Gastrocnemius medialis (tissue), 4 donors: ENCODE results near the gene CBX8. TPM values are rescaled to one million over a fixed set of nuclear protein-coding genes. Genes with fewer than 3 reads are reported as not detected.

Experiments
- ATAC-seq, 2 donors: fragments of 150-250 bp; one replicate each; pipeline ENCODE4 v1.9.1; 2016
- DNase-seq, 2 donors: peaks; one replicate each; pipeline ENCODE4 v3.0.0-alpha.2; 2019
- H3K27ac ChIP-seq, 4 donors: fragments of 200-600 bp; sonication (generic); 1 replicate in 1 of 4; 2 replicates in 3 of 4; pipeline ENCODE4 v1.5.1; 2016 to 2018; ENCODE audit warnings: mild to moderate bottlenecking in 2 of 4, moderate library complexity in 1 of 4
- H3K27me3 ChIP-seq, 3 donors: fragments of 200-600 bp; sonication (generic) in 2 of 3; 1 replicate in 1 of 3; 2 replicates in 2 of 3; pipeline versions ENCODE4 v1.5.1 to v1.6.0; 2016 to 2019; ENCODE audit warnings: mild to moderate bottlenecking in 1 of 3, moderate library complexity in 1 of 3
- H3K36me3 ChIP-seq, 2 donors: fragments of 200-600 bp; sonication (generic) in 1 of 2; one replicate each; pipeline ENCODE4 v1.5.1; 2017 to 2018
- H3K4me1 ChIP-seq, 2 donors: fragments of 200-600 bp; sonication (generic) in 1 of 2; one replicate each; pipeline ENCODE4 v1.5.1; 2016 to 2017; ENCODE audit warnings: mild to moderate bottlenecking in 2 of 2
- H3K4me3 ChIP-seq, 4 donors: fragments of 200-600 bp; sonication (generic) in 3 of 4; 1 replicate in 1 of 4; 2 replicates in 3 of 4; pipeline ENCODE4 v1.5.1; 2016 to 2019; ENCODE audit warnings: mild to moderate bottlenecking in 2 of 4
- H3K9me3 ChIP-seq, 3 donors: fragments of 200-600 bp; sonication (generic) in 2 of 3; 1 replicate in 1 of 3; 2 replicates in 2 of 3; pipeline ENCODE4 v1.5.1; 2016 to 2019
- POLR2A ChIP-seq, 2 donors: fragments of 450-650 bp; IDR thresholded peaks; one replicate each; pipeline ENCODE4 v1.6.1; 2017; ENCODE audit warnings: antibody characterized with exemption in 2 of 2, mild to moderate bottlenecking in 2 of 2, moderate library complexity in 2 of 2
- in situ Hi-C, 4 donors: fragments of 200-750 bp; cut with MboI; loops; one replicate each; pipeline versions ENCODE4 v1.15.0 to v1.8.0; 2017; ENCODE audit warnings: low sequenced_read_pairs in 4 of 4
- intact Hi-C: fragments of 100-400 bp; cut with DNase I; formaldehyde crosslinking; loops from one replicate; pipeline ENCODE4 v1.15.1; 2023; ENCODE audit warnings: low total_unique reads
- total RNA-seq, 4 donors: library from RNA; depleted of rRNA; stranded (reverse); fragments of >200 nt; gene quantifications; one replicate each; pipeline versions ENCODE4 v1.1.0 to v1.2.3, GENCODE V29; 2016
- TF ChIP-seq, protein P1 (sequence below), 5 experiments: fragments of 450-650 bp in 3 of 5; fragments of 200-600 bp in 2 of 5; sonication (generic) in 2 of 5; IDR thresholded peaks in 4 of 5; conservative IDR thresholded peaks in 1 of 5; 1 replicate in 4 of 5; 2 replicates in 1 of 5; pipeline ENCODE4 v1.5.1; 2016 to 2019; ENCODE audit warnings: antibody characterized with exemption in 5 of 5, mild to moderate bottlenecking in 3 of 5, moderate library complexity in 3 of 5

The CBX8 gene
- total RNA-seq, 4 donors from 2014 or later: 0.18 to 0.94 (median 0.49) TPM; not detected in 1

DNA sequence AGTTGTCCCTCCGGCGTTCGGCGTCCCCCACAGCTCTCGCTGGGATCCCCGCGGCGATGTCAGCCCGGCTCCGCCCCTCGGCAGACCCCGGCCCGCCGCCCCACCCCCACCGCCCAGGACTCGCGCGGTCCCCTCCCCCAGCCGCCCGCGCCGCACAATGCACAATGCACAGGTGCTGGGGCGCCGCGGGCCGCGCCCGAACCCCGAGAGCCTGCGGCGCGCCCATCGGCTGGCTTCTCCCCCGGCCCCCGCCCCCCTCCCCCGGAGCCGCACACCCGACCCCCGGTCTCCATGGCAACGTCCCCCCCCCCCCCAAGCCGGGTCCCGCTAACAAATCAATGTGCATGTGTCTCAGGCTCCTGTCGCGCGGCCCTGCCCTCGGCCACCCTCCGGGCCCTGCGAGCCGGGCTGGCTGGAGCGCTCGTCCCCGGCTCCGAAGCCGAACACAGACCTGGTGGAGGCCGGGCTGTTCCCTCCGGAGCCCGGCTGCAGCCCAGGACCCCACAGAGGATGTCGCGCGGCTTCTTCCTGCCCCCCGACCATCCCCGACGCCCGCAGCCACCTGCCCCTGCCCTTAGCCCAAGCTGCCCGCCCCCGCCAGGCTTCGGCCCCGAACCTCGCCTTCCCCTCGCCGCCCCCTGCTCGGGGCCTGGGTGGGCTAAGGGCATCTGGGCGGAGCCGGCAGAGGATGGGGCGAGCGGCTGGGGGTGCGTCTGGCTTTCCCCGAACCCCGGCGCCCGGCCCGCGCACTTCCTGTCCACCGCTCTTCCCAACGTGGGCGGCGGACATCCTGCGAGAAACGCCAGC is 818 bp upstream of the CBX8 start:
- TF ChIP-seq POLR2A (IDR thresholded peaks at IDR 0.05): no peak
- TF ChIP-seq, protein P1, sequence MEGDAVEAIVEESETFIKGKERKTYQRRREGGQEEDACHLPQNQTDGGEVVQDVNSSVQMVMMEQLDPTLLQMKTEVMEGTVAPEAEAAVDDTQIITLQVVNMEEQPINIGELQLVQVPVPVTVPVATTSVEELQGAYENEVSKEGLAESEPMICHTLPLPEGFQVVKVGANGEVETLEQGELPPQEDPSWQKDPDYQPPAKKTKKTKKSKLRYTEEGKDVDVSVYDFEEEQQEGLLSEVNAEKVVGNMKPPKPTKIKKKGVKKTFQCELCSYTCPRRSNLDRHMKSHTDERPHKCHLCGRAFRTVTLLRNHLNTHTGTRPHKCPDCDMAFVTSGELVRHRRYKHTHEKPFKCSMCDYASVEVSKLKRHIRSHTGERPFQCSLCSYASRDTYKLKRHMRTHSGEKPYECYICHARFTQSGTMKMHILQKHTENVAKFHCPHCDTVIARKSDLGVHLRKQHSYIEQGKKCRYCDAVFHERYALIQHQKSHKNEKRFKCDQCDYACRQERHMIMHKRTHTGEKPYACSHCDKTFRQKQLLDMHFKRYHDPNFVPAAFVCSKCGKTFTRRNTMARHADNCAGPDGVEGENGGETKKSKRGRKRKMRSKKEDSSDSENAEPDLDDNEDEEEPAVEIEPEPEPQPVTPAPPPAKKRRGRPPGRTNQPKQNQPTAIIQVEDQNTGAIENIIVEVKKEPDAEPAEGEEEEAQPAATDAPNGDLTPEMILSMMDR (IDR thresholded peaks at IDR 0.05 in 4 of 5, conservative IDR thresholded peaks at IDR 0.05 in 1 of 5): no peak
- Histone ChIP-seq H3K4me1 (peaks cover 17 to 38% of the 10 kb centered on the region in 2 donors), H3K4me3 (peak overlapping the region; percentile 66 to 87 (median 76)), H3K27me3 (peaks cover 64 to 65% (median 65%) of the 10 kb centered on the region in 3 donors), H3K27ac (peak overlapping the region; percentile 63 to 82 (median 78)), H3K9me3 (no peaks in the 10 kb centered on the region), H3K36me3 (no peaks in the 10 kb centered on the region)
- in situ Hi-C loops: no loop called here
- ATAC-seq (peak in 1 of 2 donors; percentile 0), DNase-seq (no peak)
- intact Hi-C loops: loop anchor here (1.0 kb wide), 2 partner anchors 20 to 42 kb away; partner anchors contain the start of gene CBX4

DNA sequence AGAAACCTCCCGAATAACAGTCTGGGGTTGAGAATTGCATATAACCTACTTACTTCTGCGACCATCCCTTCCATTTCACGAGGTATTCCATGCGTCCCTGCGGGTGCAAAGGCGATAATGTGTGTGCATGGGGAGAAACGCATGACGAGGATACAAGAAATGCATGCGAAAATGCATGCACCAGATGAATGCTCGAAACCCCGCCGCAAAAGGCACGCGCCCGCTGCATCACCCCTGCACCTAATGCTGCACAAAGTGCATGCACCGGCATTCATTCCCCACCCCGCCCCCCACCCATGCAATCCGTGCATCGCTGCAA is 474 bp downstream of the CBX8 start:
- no peak for ATAC-seq
- intact Hi-C loops: no loop called here
- no peak for DNase-seq
- Histone ChIP-seq H3K9me3 (no peaks in the 10 kb centered on the region), H3K4me1 (peaks cover 17 to 44% of the 10 kb centered on the region in 2 donors), H3K4me3 (peak overlapping the region; percentile 66 to 87 (median 76)), H3K27me3 (peaks cover 64 to 65% (median 65%) of the 10 kb centered on the region in 3 donors), H3K27ac (peak overlapping the region; percentile 74 to 82 (median 78)), H3K36me3 (no peaks in the 10 kb centered on the region)
- TF ChIP-seq, protein P1 (IDR thresholded peaks at IDR 0.05 in 4 of 5, conservative IDR thresholded peaks at IDR 0.05 in 1 of 5): no peak
- TF ChIP-seq POLR2A (IDR thresholded peaks at IDR 0.05): no peak
- in situ Hi-C loops: no loop called here

DNA sequence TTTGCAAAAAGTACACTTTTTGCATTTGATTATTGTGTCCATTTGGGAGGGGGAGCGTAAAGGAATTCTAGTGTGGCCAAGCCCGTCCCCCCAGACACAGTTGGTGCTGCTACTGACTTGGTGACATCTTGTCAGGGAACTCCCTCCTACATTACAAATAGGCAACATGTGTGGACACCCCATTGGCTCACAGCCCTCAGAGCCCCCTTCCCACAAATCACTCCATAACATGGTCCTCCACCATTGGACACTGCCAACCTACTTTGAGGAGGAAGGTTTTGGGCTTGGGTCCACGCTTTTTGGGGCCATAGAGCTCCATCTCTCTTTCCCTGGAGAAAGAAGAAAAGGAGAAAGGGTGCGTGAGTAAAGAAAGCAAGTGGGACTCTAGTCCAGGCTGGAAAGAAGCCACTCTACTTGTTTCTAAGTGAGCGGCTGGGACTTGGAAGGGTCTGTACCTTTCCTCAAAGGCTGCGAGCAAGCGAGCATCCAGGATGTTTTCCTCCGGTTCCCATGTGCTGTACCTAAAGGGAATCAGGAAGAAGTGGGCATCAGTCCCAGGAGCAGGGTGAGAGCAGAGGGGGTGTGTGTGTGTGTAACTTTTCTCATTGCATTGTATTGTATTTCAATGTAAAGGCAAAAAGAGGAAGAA is 958 bp downstream of the CBX8 start:
- Histone ChIP-seq H3K4me1 (peaks cover 16 to 40% of the 10 kb centered on the region in 2 donors), H3K4me3 (peak overlapping the region; percentile 66 to 87 (median 76)), H3K27ac (no peak overlapping the region), H3K9me3 (no peaks in the 10 kb centered on the region), H3K36me3 (no peaks in the 10 kb centered on the region), H3K27me3 (peaks cover 64 to 65% (median 65%) of the 10 kb centered on the region in 3 donors)
- in situ Hi-C loops (no loop called here), intact Hi-C loops (no loop called here)
- DNase-seq (no peak), ATAC-seq (no peak)
- TF ChIP-seq, protein P1 (IDR thresholded peaks at IDR 0.05 in 4 of 5, conservative IDR thresholded peaks at IDR 0.05 in 1 of 5): no peak
- TF ChIP-seq POLR2A (IDR thresholded peaks at IDR 0.05): no peak

DNA sequence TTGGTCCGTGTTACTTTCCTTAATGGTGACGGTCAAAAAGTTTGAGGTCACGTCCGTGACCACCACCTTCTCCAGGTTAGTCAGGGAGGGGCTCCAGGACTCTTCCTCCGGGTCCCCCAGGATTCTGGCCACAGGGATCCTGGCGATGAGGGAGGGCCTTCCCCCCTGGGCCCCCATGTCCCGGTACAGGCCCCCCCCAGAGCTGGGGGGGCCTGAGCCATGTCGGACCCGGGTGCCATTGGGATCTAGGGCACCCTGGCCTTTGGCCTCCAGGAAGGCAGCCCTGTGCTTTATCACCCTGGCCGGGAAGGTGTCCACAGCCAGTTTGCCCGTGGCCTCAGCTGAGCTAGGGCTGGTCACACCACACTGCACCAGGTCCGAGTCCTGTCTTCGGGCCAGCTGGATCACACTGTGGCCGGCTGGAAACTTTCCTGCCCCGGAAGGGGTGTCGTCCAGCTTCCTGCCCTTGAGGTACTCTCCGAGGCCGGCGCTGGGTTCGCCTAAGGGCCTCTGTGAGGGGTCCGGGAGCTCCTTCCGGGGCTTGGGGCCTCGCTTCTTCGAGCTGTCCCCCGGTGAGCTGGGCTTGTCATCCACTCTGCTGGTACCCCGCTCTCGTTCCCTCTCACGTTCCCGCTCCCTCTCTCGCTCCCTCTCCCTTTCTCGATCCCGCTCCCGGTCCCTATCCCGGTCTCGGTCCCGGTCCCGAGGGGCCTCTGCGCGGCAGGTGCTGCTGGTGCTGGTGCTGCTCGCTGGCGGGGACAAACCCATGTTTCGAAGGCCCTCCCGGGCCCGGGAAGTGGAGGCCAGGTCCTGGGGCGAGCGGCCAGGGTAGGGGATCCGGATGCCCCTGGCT is 2.0 kb downstream of the CBX8 start:
- Histone ChIP-seq H3K27me3 (peaks cover 64 to 65% (median 65%) of the 10 kb centered on the region in 3 donors), H3K36me3 (no peaks in the 10 kb centered on the region), H3K27ac (no peak overlapping the region), H3K4me3 (no peak overlapping the region), H3K4me1 (peaks cover 11 to 40% of the 10 kb centered on the region in 2 donors), H3K9me3 (no peaks in the 10 kb centered on the region)
- in situ Hi-C loops: no loop called here
- TF ChIP-seq, protein P1 (IDR thresholded peaks at IDR 0.05 in 4 of 5, conservative IDR thresholded peaks at IDR 0.05 in 1 of 5): no peak
- no peak for TF ChIP-seq POLR2A (IDR thresholded peaks at IDR 0.05)
- intact Hi-C loops: loop anchor here (5.0 kb wide), 1 partner anchor 122 kb away; no protein-coding TSS in a partner anchor
- DNase-seq: no peak
- ATAC-seq: no peak
